Measurements from ENCODE around the gene TAMALIN.

TAMALIN gene

GRCh38 chr12:52004042-52004648, 2.6 kb upstream of the TAMALIN start:
- TF ChIP-seq CTCF (IDR thresholded peaks at IDR 0.05), result peak; percentile 65

- no peak for TF ChIP-seq CTCF (IDR thresholded peaks at IDR 0.05)
Observed at GRCh38 chr12:52005218-52005902, 1.4 kb upstream of the TAMALIN start.

- TF ChIP-seq CTCF (IDR thresholded peaks at IDR 0.05), result no peak
Observed at GRCh38 chr12:52005903-52006703, 643 bp upstream of the TAMALIN start.

- TF ChIP-seq CTCF (IDR thresholded peaks at IDR 0.05), result no peak
Observed at GRCh38 chr12:52007158-52007921, 594 bp downstream of the TAMALIN start.

- no peak for TF ChIP-seq CTCF (IDR thresholded peaks at IDR 0.05)
Observed at GRCh38 chr12:52007982-52008510, 1.3 kb downstream of the TAMALIN start.

- TF ChIP-seq CTCF (IDR thresholded peaks at IDR 0.05), result no peak
Observed at GRCh38 chr12:52009081-52009751, 2.5 kb downstream of the TAMALIN start.
